GM12891 (cell line): ENCODE results near the gene MBOAT2.

Source experiments
- POLR2A ChIP-seq: IDR thresholded peaks from 2 replicates; pipeline ENCODE4 v1.6.1; 2011; ENCODE audit warnings: low read depth, low read length, control low read depth
- POLR2AphosphoS5 ChIP-seq: IDR thresholded peaks from 2 replicates; pipeline ENCODE4 v1.6.1; 2011; ENCODE audit warnings: low read depth, low read length, control low read depth

DNA sequence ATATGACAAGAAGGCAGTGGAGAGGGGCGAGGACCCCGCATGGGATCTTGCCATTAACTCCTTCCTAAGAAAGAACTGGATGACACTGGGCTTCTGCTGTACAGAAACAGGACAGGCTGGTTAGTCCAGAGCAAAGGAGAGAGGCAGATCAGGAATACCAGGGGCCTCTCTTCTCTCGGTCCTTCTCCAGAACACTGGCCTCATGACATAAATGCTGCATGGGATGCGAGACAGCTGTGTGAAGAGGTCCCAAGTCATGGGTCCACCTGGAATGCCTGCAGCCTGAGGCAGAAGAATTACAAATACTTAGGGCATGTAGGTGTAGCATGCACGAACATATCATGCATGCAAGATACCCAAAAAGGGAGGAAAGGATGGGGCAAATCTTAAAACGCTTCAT is 9.1 kb downstream of the MBOAT2 start:
- TF ChIP-seq POLR2A (no peak), POLR2AphosphoS5 (no peak)
